Measurements from ENCODE around the gene HERC3.

HERC3 gene

GRCh38 chr4:88661739-88662138 is 69.5 kb downstream of the HERC3 start:
- DNase-seq = no peak

GRCh38 chr4:88672987-88673386 is 80.7 kb downstream of the HERC3 start:
- DNase-seq = peak in 1 of 2 donors; percentile 35

GRCh38 chr4:88673886-88674285 is 81.6 kb downstream of the HERC3 start:
- DNase-seq = no peak

- no peak for DNase-seq
These were observed 82.3 kb downstream of the HERC3 start for GRCh38 chr4:88674565-88674964.

GRCh38 chr4:88674979-88675378 is 82.7 kb downstream of the HERC3 start:
- no peak for DNase-seq

- no peak for DNase-seq
These were observed 83.3 kb downstream of the HERC3 start for GRCh38 chr4:88675543-88675942.

GRCh38 chr4:88681209-88681608 is 88.9 kb downstream of the HERC3 start:
- no peak for DNase-seq

GRCh38 chr4:88690355-88690754 is 98.1 kb downstream of the HERC3 start:
- no peak for DNase-seq

GRCh38 chr4:88693792-88694191 is 101.5 kb downstream of the HERC3 start:
- no peak for DNase-seq

- DNase-seq = no peak
These were observed 104.3 kb downstream of the HERC3 start for GRCh38 chr4:88696630-88697029.

GRCh38 chr4:88697141-88697540 is 104.9 kb downstream of the HERC3 start:
- DNase-seq = peak; percentile 33 to 35

- DNase-seq = peak; percentile 78 to 84
These were observed 105.5 kb downstream of the HERC3 start, which contains the start of gene NAP1L5 for GRCh38 chr4:88697588-88698329. Gene NAP1L5, minus strand, starts transcription at chr4:88697829. Its CDS starts 75 bp downstream, at chr4:88697754.

GRCh38 chr4:88698519-88698918 is 106.2 kb downstream of the HERC3 start:
- DNase-seq = no peak

GRCh38 chr4:88702782-88703181 is 110.5 kb downstream of the HERC3 start:
- no peak for DNase-seq

- DNase-seq = no peak
These were observed 112.9 kb downstream of the HERC3 start for GRCh38 chr4:88705223-88705622.

- no peak for DNase-seq
These were observed 113.7 kb downstream of the HERC3 start for GRCh38 chr4:88705805-88706492.

- no peak for DNase-seq
These were observed 114.3 kb downstream of the HERC3 start for GRCh38 chr4:88706574-88706973.

GRCh38 chr4:88709989-88710388 is 117.7 kb downstream of the HERC3 start:
- no peak for DNase-seq

- no peak for DNase-seq
These were observed 121.5 kb downstream of the HERC3 start for GRCh38 chr4:88713782-88714181.

GRCh38 chr4:88718098-88718497 is 125.8 kb downstream of the HERC3 start:
- no peak for DNase-seq

- DNase-seq = no peak
These were observed 127.1 kb downstream of the HERC3 start for GRCh38 chr4:88719381-88719780.

GRCh38 chr4:88720451-88721428 is 128.5 kb downstream of the HERC3 start:
- no peak for DNase-seq

- DNase-seq = no peak
These were observed 130.0 kb downstream of the HERC3 start for GRCh38 chr4:88722276-88722780.

All from CD4-positive, alpha-beta T cell treated with Interleukin-1 beta for 1 hour (primary cell).